Choroid plexus epithelial cell (primary cell): ENCODE results near the gene CELF2.

ENCODE experiments used
- DNase-seq: peaks from one replicate; pipeline ENCODE4 v3.0.0-alpha.2; 2010; ENCODE audit warnings: low read depth
- H3K4me3 ChIP-seq: 2 replicates; pipeline ENCODE4 v1.5.1; 2011; ENCODE audit warnings: low read depth, mild to moderate bottlenecking, control low read depth, low read length, moderate library complexity
- CTCF ChIP-seq: conservative IDR thresholded peaks from 2 replicates; pipeline ENCODE4 v1.5.1; 2011; ENCODE audit warnings: low read depth, mild to moderate bottlenecking, control low read depth, inconsistent platforms, low read length, moderate library complexity

Gene CELF2

GRCh38 chr10:11156480-11156879 is 138.8 kb downstream of the CELF2 start:
- no peak overlapping the region for H3K4me3 ChIP-seq
- TF ChIP-seq CTCF = no peak
- no peak for DNase-seq

DNA sequence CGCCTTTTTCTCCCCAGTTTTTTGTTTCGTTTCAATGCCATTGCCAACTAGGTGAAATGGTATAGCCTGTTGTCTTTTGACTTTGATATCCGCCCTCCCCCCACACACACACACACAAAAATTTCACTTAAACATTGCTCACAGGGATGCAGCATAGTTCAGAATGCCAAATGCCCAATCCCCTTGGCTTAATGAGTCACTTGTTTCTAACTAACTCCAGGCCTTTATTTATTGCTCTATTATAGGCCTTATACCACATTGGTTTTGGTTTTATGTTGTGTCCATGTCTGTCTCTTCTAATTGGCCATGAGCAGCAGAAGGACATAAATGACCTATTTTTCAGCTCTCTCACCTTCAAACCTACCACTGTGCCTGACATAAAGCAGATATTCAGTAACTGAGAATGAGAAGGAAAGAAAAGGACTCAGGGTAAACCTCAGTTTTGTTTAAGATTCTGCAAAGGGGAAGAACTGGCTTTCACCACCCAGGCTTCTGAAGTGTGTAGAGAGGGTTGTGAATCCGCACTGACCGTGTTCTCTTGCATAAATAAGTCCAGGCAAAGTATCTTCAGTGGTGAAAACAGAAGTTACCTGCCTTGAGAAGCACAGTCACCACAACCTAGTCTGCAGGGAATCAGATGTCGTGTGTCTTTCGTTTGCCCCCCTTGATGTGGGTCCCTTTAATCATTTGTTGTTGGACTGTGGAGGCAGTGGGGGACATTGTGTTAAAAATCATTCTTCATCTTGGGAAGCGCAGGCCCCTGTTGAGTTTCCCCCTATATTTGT is 139.8 kb downstream of the CELF2 start:
- DNase-seq = no peak
- H3K4me3 ChIP-seq = no peak overlapping the region
- TF ChIP-seq CTCF = no peak

GRCh38 chr10:11158080-11158479 is 140.4 kb downstream of the CELF2 start:
- no peak overlapping the region for H3K4me3 ChIP-seq
- DNase-seq = no peak
- no peak for TF ChIP-seq CTCF

GRCh38 chr10:11159543-11160215 is 142.0 kb downstream of the CELF2 start:
- H3K4me3 ChIP-seq = no peak overlapping the region
- DNase-seq = no peak
- TF ChIP-seq CTCF = no peak

GRCh38 chr10:11161096-11161495 is 143.4 kb downstream of the CELF2 start:
- no peak overlapping the region for H3K4me3 ChIP-seq
- TF ChIP-seq CTCF = no peak
- no peak for DNase-seq

DNA sequence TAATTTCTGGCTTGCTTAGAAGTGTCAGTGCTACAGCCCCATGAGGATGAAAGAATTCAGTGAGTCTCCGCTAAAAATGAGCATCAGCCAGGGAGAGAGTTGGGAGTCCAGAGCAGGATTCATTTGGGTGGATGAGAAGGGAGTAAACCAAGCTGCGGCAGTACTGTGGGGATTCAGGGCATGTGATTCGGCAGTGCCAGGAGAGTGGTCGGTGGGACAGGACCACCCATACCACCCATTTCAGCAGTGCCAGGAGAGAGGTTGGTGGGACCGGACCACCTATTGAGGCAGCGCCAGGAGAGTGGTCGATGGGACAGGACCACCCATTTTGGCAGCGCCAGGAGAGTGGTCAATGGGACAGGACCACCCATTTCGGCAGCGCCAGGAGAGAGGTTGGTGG is 144.2 kb downstream of the CELF2 start:
- no peak overlapping the region for H3K4me3 ChIP-seq
- DNase-seq = no peak
- TF ChIP-seq CTCF = no peak
